NCI-H187 treated with DMSO at 0.1 percent for 48 hours (cell line): Measurements from ENCODE around the gene PCYOX1L.

Experiments used
- DNase-seq: peaks from one replicate; lab custom pipeline; 2025; lab: John Stamatoyannopoulos, UW

The PCYOX1L gene

GRCh38 chr5:149407323-149408251, 49.7 kb downstream of the PCYOX1L start:
- DNase-seq = no peak

- no peak for DNase-seq
Observed at GRCh38 chr5:149408252-149409099, 50.6 kb downstream of the PCYOX1L start.

- no peak for DNase-seq
Observed at GRCh38 chr5:149409268-149409948, 51.6 kb downstream of the PCYOX1L start.

- DNase-seq = no peak
Observed at GRCh38 chr5:149410071-149410470, 52.2 kb downstream of the PCYOX1L start.

GRCh38 chr5:149410721-149411432, 53.0 kb downstream of the PCYOX1L start:
- DNase-seq = no peak

GRCh38 chr5:149411738-149412519, 54.1 kb downstream of the PCYOX1L start:
- no peak for DNase-seq

GRCh38 chr5:149412783-149413476, 55.1 kb downstream of the PCYOX1L start:
- no peak for DNase-seq

GRCh38 chr5:149413477-149414210, 55.8 kb downstream of the PCYOX1L start:
- no peak for DNase-seq

- no peak for DNase-seq
Observed at GRCh38 chr5:149414405-149415065, 56.7 kb downstream of the PCYOX1L start.

- DNase-seq = no peak
Observed at GRCh38 chr5:149415066-149415967, 57.5 kb downstream of the PCYOX1L start.

- DNase-seq = no peak
Observed at GRCh38 chr5:149416987-149417710, 59.3 kb downstream of the PCYOX1L start.

GRCh38 chr5:149417711-149418368, 60.0 kb downstream of the PCYOX1L start:
- no peak for DNase-seq

GRCh38 chr5:149418910-149419531, 61.2 kb downstream of the PCYOX1L start:
- no peak for DNase-seq
